Bone marrow (tissue), 2 donors: ENCODE measurements around the gene SLC44A2.
"Not testable (repeated sequence)": the region's sequence is repeated elsewhere in the genome, so short reads cannot be mapped to it uniquely, and the experiment has no call there.

Experiments
- DNase-seq, 2 donors: peaks; one replicate each; lab custom pipeline; 2025; lab: John Stamatoyannopoulos, UW

SLC44A2 gene

DNA sequence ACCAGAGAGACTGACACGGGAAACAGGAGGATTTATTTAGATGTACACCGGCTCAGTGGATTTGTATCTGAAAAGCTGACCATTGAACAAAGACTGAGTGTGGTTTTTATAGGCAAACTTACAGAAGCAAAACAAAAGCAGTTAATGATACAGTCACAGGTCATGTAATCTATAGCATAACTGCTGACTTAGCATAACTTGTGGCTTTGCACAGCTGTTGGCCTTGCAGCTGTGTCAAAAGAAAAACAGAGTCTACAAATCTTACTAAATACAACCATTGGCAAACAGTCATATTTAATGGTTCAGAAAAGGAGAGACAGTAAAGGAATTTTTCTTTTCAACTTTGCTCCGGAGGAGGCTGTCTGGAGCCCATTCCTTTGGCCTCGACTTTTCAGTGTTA is 26.5 kb downstream of the SLC44A2 start:
- DNase-seq = no peak

- no peak for DNase-seq
Observed at GRCh38 chr19:10653482-10653731, 28.1 kb downstream of the SLC44A2 start.

DNA sequence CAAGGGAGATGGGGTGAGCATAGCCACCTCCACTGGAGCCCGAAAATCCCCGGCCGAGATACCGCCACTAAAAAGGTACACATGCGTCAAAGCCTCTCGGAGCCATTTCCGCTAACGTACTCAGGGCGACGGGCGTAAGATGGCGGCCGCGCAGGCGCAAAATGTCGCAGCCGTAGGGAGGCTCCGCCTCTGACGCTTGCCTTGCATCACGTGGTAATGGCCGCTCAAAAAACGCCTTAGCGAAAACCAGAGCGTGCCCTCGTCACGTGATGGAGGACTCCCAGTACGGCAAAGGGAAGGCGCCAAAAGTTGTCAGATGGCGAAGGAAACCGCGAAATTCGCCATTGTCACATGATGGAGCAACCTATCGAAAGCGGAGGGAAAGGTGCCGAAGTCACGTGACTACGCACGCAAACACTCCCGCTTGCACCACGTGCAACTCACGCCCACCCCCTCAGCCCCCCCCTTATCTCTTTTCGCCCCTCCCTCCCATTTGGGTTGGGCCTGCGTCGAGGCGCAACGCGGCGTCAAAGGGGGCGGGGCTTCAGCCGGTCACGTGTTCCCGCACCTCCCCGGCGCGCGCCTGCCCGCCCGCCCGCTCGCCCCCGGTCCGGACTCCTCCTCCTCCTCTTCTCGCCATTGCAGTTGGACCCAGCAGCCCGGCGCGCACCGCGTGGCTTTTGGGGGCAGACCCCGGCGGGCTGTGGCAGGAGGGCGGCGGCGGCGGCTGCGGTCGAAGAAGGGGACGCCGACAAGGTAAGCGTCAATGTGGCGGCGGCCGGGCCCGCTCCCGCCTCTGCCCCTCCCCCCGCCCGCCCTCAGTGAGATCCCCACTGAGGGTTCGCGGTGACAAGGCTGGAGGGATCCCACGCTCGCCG is 28.6 kb downstream of the SLC44A2 start, which contains the start of gene ILF3:
Gene ILF3 (plus strand): TSS at position 615 of the 878 bp plus-strand sequence. CDS start 16,260 bp downstream, outside the sequence.
- peak; percentile 99 to 100 for DNase-seq

- DNase-seq = peak in 1 of 2 donors; percentile 13
Observed at GRCh38 chr19:10654610-10655456, 29.5 kb downstream of the SLC44A2 start.

GRCh38 chr19:10655457-10656312 is 30.3 kb downstream of the SLC44A2 start:
- DNase-seq = no peak

DNA sequence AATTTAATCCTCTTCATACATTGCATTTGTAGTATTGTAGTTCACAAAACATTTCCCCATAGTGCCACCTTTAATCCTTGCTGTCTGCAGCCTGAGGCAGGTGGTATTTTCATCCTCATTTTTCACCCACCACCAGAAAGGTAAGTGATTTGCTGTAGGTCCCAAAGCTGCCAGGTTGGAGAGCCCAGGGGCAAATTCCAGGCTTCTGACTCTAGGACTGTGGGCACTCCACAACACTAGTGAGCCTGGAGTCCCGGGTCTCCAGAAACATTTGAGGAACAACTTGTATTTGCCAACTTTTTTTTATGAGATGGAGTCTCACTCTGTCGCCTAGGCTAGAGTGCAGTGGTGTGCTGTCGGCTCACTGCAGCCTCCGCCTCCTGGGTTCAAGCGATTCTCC is 35.0 kb downstream of the SLC44A2 start:
- no peak for DNase-seq

GRCh38 chr19:10661946-10662345 is 36.6 kb downstream of the SLC44A2 start:
- DNase-seq = no peak

DNA sequence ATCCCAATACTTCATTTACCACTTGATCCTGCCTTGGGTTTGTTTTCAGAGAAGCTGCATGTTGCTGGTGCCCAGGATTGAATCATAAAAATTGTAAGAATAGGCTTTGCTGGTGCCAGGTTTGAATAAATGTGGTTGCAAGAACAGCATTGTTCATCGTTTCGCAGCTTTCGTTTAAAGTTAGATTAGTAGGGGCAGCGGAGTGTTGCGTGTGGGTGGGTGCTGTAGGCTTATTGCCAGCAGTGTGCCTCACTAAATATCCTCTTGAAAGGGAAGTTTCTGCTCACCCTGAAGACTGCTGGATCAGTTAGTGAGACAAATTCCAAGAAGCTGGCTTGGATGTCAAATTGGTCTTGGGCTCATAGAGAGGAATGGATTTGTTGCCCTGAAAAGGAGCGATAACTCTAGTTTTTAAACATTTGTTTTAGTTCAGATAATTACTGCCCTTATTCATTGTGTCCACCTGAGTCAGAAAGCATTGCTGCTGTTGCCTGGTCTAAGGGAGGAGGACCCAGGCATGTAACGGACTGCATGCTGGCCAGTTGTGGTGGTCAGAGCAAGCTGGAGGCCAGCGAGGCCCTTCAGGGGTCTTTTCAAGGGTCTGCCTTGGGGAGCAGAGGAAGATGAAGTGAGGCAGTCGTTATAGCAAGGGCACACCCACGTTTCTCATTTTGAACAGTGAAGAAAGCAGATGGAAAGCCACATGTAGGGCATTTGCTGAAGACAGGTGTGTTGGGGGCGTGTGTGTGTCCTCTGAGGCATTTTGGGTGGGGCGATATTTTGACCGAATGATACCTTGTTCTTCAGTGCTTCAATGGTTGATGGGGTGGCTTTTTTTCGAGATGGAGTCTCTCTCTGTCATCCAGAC is 37.3 kb downstream of the SLC44A2 start:
- no peak for DNase-seq

GRCh38 chr19:10663252-10663563 is 37.9 kb downstream of the SLC44A2 start:
- not testable (repeated sequence) for DNase-seq

DNA sequence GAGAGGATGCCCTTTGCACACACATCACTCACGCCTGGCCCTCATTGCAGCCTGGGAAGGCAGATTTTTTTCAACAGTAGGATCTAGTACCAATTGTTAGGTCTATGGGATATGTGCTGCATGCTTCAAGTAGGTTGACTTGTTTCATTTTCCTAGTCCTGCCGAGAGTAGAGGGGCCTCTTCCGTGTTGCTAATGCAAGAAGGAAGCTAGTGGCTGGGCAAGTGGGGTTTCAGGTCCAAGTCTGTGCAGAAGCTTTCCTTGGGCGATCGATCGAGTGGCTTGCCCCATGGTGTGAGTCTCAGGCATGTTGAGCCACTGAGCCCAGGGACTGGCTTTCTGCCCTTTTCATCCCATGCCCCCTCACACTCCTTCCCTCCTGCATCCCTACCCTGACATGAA is 42.5 kb downstream of the SLC44A2 start:
- DNase-seq = no peak

- DNase-seq = no peak
Observed at GRCh38 chr19:10669246-10669645, 43.9 kb downstream of the SLC44A2 start.

GRCh38 chr19:10670182-10670581 is 44.8 kb downstream of the SLC44A2 start:
- no peak for DNase-seq

- no peak for DNase-seq
Observed at GRCh38 chr19:10670876-10671804, 45.8 kb downstream of the SLC44A2 start.

- not testable (repeated sequence) for DNase-seq
Observed at GRCh38 chr19:10671922-10672321, 46.6 kb downstream of the SLC44A2 start.

GRCh38 chr19:10675214-10675613 is 49.9 kb downstream of the SLC44A2 start:
- DNase-seq = not testable (repeated sequence)

GRCh38 chr19:10677751-10678150 is 52.4 kb downstream of the SLC44A2 start:
- DNase-seq = no peak

GRCh38 chr19:10678813-10679212 is 53.5 kb downstream of the SLC44A2 start:
- no peak for DNase-seq

- DNase-seq = no peak
Observed at GRCh38 chr19:10679743-10680142, 54.4 kb downstream of the SLC44A2 start.

DNA sequence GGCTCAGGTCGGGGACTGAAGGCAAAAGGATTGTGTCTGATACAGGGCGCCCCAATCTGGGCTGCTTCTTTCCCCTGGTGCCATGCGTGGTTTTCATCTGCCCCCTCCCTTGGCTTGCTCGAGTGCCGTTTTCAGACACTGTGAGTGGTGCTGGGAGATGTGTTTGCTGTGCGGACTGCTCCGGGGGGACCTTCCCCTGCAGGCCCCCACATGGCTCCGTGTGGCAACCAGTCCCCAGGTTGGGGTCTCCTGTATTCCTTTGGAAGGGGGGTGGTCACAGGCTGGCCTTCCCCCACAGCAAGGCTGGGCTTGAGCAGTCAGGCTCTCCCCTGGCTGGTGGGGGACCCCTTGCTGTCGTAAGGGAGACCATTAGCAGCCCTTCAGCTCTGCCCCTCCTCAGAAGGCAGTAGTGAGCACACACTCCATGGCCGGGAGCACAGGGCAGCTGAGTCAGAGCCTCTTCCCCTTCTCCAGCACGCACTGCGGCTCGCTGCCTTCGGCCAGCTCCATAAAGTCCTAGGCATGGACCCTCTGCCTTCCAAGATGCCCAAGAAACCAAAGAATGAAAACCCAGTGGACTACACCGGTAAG is 55.3 kb downstream of the SLC44A2 start:
- no peak for DNase-seq

GRCh38 chr19:10681658-10682057 is 56.3 kb downstream of the SLC44A2 start:
- no peak for DNase-seq
